Thyroid gland (tissue), 4 donors: ENCODE data around the gene SCARF2. TPM values are rescaled to one million over a fixed set of nuclear protein-coding genes. Genes with fewer than 3 reads are reported as not detected.

Source experiments
- DNase-seq, 2 donors: peaks; one replicate each; pipeline ENCODE4 v3.0.0-alpha.2; 2019
- H3K27ac ChIP-seq, 3 donors: fragments of 200-600 bp; sonication (generic); 1 replicate in 2 of 3; 2 replicates in 1 of 3; pipeline ENCODE4 v1.5.1; 2016 to 2019; ENCODE audit warnings: mild to moderate bottlenecking in 1 of 3, moderate library complexity in 1 of 3
- H3K27me3 ChIP-seq: fragments of 200-600 bp; sonication (generic); one replicate; pipeline ENCODE4 v1.5.1; 2019
- H3K36me3 ChIP-seq, 2 donors: fragments of 200-600 bp; sonication (generic); one replicate each; pipeline ENCODE4 v1.5.1; 2016 to 2019
- H3K4me1 ChIP-seq, 2 donors: fragments of 200-600 bp; sonication (generic); one replicate each; pipeline ENCODE4 v1.5.1; 2017 to 2019
- H3K4me3 ChIP-seq, 3 donors: fragments of 200-600 bp; sonication (generic); replicated peaks in 1 of 3; 1 replicate in 2 of 3; 2 replicates in 1 of 3; pipeline ENCODE4 v1.5.1; 2016; ENCODE audit warnings: mild to moderate bottlenecking in 1 of 3
- H3K9me3 ChIP-seq: fragments of 200-600 bp; sonication (generic); one replicate; pipeline ENCODE4 v1.5.1; 2017
- POLR2A ChIP-seq, 2 donors: fragments of 450-650 bp; IDR thresholded peaks; one replicate each; pipeline ENCODE4 v1.6.1; 2017; ENCODE audit warnings: antibody characterized with exemption in 2 of 2, mild to moderate bottlenecking in 2 of 2, moderate library complexity in 1 of 2
- WGBS, 2 donors: methylation state at CpG; one replicate each; pipeline ENCODE4 v1.1.5; 2017; 5-methylcytosine and 5-hydroxymethylcytosine counted together
- intact Hi-C: fragments of 100-400 bp; cut with DNase I; formaldehyde crosslinking; loops from one replicate; pipeline ENCODE4 v1.15.1; 2023
- total RNA-seq, 4 donors: library from RNA; depleted of rRNA; stranded (reverse); fragments of >200 nt; gene quantifications; one replicate each; pipeline ENCODE4 v1.2.3, GENCODE V29; 2016
- TF ChIP-seq, protein P1 (sequence below), 6 experiments: fragments of 200-600 bp in 3 of 6; fragments of 450-650 bp in 3 of 6; sonication (generic) in 3 of 6; IDR thresholded peaks; one replicate each; pipeline ENCODE4 v1.5.1; 2016 to 2019; ENCODE audit warnings: antibody characterized with exemption in 6 of 6, mild to moderate bottlenecking in 2 of 6, inconsistent platforms in 1 of 6, moderate library complexity in 1 of 6

The SCARF2 gene
- total RNA-seq, 4 donors from 2014 or later: 14.4 to 23.1 (median 20.4) TPM

DNA sequence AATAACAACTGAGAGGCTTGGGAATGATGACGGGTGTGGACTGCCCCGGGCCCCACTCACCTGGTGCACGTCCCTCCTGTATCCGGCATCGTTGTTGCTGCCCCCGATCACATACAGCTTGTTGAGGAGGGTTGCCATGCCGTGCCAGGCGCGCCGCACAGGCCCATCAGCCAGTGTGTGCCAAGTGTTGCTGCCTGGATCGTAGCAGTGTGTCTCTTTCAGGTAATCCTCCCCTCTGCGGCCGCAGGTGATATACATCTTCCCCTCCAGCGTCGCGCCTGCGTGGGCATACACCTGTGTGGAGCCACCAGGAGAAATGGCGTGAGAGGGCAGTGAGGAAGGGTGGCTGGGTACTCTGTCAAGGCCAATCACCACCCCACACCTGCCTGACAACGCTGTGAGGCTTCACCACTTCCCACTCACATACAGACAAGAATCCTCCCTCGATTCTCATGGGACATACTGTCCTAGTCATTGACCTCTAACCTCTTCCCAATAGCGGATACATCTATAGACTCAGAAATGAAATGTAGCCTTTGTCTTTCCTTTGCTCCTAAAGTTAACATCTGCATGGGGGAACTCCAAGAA lies 8.9 kb upstream of the SCARF2 start:
- intact Hi-C loops: no loop called here
- H3K9me3 ChIP-seq: no peaks in the 10 kb centered on the region
- peaks cover 0 to 22% of the 10 kb centered on the region in 2 donors for H3K36me3 ChIP-seq

DNA sequence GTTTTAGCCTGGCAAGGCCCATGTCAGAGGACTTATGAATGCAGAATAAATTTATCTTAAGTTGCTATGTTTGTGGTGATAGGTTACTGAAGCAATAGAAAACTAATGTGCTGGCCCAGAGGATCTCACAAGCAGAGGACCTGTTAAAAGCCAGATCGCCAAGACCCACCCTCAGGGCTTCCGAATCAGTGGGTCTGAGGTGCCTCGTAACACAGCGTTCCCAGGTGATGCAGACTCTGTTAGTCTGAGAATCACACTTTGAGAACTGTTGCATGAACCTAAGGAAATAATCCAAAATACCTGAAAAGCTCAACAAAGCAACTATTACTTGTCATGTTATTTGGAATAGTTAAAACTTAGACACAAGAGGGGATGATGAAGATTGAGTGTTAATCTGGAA lies 6.7 kb upstream of the SCARF2 start:
- no peak for TF ChIP-seq POLR2A (IDR thresholded peaks at IDR 0.05)
- TF ChIP-seq, protein P1, sequence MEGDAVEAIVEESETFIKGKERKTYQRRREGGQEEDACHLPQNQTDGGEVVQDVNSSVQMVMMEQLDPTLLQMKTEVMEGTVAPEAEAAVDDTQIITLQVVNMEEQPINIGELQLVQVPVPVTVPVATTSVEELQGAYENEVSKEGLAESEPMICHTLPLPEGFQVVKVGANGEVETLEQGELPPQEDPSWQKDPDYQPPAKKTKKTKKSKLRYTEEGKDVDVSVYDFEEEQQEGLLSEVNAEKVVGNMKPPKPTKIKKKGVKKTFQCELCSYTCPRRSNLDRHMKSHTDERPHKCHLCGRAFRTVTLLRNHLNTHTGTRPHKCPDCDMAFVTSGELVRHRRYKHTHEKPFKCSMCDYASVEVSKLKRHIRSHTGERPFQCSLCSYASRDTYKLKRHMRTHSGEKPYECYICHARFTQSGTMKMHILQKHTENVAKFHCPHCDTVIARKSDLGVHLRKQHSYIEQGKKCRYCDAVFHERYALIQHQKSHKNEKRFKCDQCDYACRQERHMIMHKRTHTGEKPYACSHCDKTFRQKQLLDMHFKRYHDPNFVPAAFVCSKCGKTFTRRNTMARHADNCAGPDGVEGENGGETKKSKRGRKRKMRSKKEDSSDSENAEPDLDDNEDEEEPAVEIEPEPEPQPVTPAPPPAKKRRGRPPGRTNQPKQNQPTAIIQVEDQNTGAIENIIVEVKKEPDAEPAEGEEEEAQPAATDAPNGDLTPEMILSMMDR (IDR thresholded peaks at IDR 0.05): no peak
- Histone ChIP-seq H3K27me3 (no peaks in the 10 kb centered on the region), H3K27ac (no peak overlapping the region), H3K4me3 (no peak overlapping the region), H3K4me1 (peaks cover 0 to 5% of the 10 kb centered on the region in 2 donors), H3K9me3 (no peaks in the 10 kb centered on the region), H3K36me3 (peaks cover 0 to 20% of the 10 kb centered on the region in 2 donors)
- 96 to 99% methylated on average over 4 of the region's 4 CpGs for WGBS, 2 donors
- intact Hi-C loops: no loop called here
- DNase-seq: no peak

More for the DNA sequence above, 8.9 kb upstream of the SCARF2 start:
- no peaks in the 10 kb centered on the region for H3K27me3 ChIP-seq
- no peak for DNase-seq
- no peak overlapping the region for H3K4me3 ChIP-seq
- H3K4me1 ChIP-seq: no peaks in the 10 kb centered on the region
- 95% methylated on average over 21 of the region's 21 CpGs for WGBS, 2 donors
- TF ChIP-seq POLR2A (IDR thresholded peaks at IDR 0.05): no peak
- TF ChIP-seq, protein P1 (IDR thresholded peaks at IDR 0.05): no peak
- no peak overlapping the region for H3K27ac ChIP-seq

DNA sequence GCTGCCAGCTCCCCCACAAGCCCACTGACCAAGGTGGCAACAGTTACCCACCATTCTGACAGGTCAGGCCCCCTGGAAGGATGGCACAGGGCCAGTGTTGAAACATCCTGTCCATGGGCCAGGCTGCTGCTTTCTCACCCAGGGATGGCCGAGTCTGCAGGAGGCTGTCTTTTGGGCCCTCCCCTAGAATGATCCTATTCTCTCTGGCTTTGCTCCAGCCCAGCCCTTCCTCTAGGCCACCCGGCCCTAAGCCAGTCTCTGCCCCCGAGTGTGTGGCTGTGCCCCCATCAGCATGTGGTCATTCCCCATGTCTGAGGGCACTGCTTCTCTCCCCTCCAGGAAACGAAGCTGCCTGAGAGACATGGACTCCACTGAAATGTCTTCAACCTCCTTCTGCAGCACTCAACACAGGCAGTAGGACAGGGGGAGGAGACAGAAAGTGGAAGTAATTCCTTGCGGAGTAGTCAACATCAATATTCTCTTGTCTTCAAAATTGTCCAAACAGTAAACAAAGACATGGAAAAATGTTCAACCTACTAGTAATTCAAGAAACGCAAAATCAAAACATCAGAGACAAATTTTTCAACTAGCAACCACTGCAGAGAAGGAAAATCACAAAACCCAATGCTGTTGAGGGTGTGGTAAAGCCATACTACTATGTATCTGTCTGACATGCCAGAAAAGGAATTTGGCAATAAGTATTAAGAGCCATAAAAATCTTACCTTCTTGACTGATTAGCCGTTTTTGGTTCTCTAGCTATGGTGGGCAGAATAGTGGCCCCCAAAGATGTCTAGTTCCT lies 5.1 kb upstream of the SCARF2 start:
- no peak for TF ChIP-seq POLR2A (IDR thresholded peaks at IDR 0.05)
- TF ChIP-seq, protein P1 (IDR thresholded peaks at IDR 0.05): no peak
- no peaks in the 10 kb centered on the region for H3K27me3 ChIP-seq
- intact Hi-C loops: no loop called here
- peaks cover 0 to 20% of the 10 kb centered on the region in 2 donors for H3K36me3 ChIP-seq
- H3K4me3 ChIP-seq: no peak overlapping the region
- H3K27ac ChIP-seq: no peak overlapping the region
- H3K4me1 ChIP-seq: peaks cover 8 to 18% of the 10 kb centered on the region in 2 donors
- no peak for DNase-seq
- H3K9me3 ChIP-seq: no peaks in the 10 kb centered on the region
- 76 to 82% methylated on average over 7 of the region's 7 CpGs for WGBS, 2 donors

DNA sequence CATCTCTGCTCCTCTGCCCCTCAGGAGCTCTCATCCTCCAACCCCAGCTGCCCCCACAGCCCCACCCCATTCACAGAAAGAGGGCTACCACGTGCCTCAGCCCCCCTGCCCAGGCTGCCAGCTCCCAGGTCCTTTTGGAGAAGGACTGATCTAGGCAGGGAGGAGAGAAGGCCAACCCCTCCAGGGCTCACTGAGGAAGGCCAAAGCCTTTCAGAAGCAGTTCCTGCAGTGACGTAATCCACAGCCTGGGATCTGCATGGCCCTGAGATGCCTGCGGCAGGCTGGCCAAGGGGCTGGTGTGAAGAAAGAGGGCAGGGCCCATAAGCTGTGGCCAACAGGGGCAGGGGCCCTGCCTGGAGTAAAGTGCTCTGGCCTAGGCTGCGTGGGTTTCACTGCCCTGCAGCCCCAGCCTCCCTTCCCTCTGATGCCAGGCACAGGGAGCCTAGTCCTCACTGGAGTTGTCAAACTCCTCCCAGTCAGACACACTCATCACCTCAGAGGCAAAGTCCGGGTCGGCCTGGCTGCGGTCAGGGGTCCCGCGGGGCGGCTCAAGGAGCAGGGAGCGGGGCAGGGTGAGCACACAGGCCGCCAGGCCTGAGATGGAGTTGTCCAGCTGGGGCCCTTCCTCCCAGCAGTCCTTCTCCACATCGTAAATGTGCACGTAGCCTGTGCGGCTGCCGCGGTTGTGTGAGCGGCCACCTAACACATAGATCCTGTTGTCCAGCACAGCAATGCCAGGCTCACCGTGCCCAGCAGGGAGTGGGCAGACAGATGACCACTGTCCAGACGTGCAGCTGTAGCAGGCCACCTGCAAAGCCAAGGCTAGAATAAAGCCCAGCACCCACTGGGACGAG lies 4.2 kb upstream of the SCARF2 start:
- Histone ChIP-seq H3K9me3 (no peaks in the 10 kb centered on the region), H3K27me3 (no peaks in the 10 kb centered on the region), H3K4me3 (no peak overlapping the region), H3K36me3 (peaks cover 0 to 20% of the 10 kb centered on the region in 2 donors), H3K27ac (no peak overlapping the region), H3K4me1 (peaks cover 12 to 18% of the 10 kb centered on the region in 2 donors)
- intact Hi-C loops: no loop called here
- 84 to 91% methylated on average over 11 to 19 of the region's 21 CpGs for WGBS, 2 donors
- no peak for DNase-seq
- no peak for TF ChIP-seq POLR2A (IDR thresholded peaks at IDR 0.05)
- TF ChIP-seq, protein P1 (IDR thresholded peaks at IDR 0.05): no peak
